Effector CD4-positive, alpha-beta T cell (primary cell): ENCODE data around the gene MRPS25.

Source experiments
- DNase-seq: peaks from one replicate; pipeline ENCODE4 v3.0.0-alpha.2; 2020
- total RNA-seq: gene quantifications from one replicate; lab custom pipeline; 2026; lab: John Stamatoyannopoulos, UW

Gene MRPS25
- total RNA-seq: 48.4 reads per million, percentile 67 among the genes with 10 or more reads in this experiment

GRCh38 chr3:15064835-15065549 is at the start of gene MRPS25:
TSS of gene MRPS25 (minus strand) at chr3:15065315. CDS start at chr3:15065194, 121 bp downstream.
- DNase-seq: peak; percentile 87

GRCh38 chr3:15113884-15114283 is 48.8 kb upstream of the MRPS25 start:
- no peak for DNase-seq

GRCh38 chr3:15113471-15113870 is 48.4 kb upstream of the MRPS25 start:
- DNase-seq: no peak

- DNase-seq: no peak
Observed at GRCh38 chr3:15112011-15112410, 46.9 kb upstream of the MRPS25 start.

- DNase-seq: no peak
Observed at GRCh38 chr3:15110206-15110605, 45.1 kb upstream of the MRPS25 start.

- DNase-seq: no peak
Observed at GRCh38 chr3:15108869-15109268, 43.8 kb upstream of the MRPS25 start.

- DNase-seq: peak; percentile 62
Observed at GRCh38 chr3:15108082-15108545, 43.0 kb upstream of the MRPS25 start.

GRCh38 chr3:15107075-15107947 is 42.2 kb upstream of the MRPS25 start:
- no peak for DNase-seq

- DNase-seq: no peak
Observed at GRCh38 chr3:15102836-15103235, 37.7 kb upstream of the MRPS25 start.

- no peak for DNase-seq
Observed at GRCh38 chr3:15102256-15102655, 37.1 kb upstream of the MRPS25 start.

- peak; percentile 3 for DNase-seq
Observed at GRCh38 chr3:15099364-15100098, 34.4 kb upstream of the MRPS25 start.

- DNase-seq: peak; percentile 93
Observed at GRCh38 chr3:15098503-15099363, 33.6 kb upstream of the MRPS25 start, which contains the start of gene RBSN. TSS of gene RBSN (minus strand) at chr3:15099148. CDS start at chr3:15096120, 3,028 bp downstream.

- DNase-seq: no peak
Observed at GRCh38 chr3:15097891-15098290, 32.8 kb upstream of the MRPS25 start.

GRCh38 chr3:15096046-15096445 is 30.9 kb upstream of the MRPS25 start:
- DNase-seq: no peak

- no peak for DNase-seq
Observed at GRCh38 chr3:15094187-15094875, 29.2 kb upstream of the MRPS25 start.

- DNase-seq: no peak
Observed at GRCh38 chr3:15092686-15093085, 27.6 kb upstream of the MRPS25 start.

GRCh38 chr3:15091575-15091974 is 26.5 kb upstream of the MRPS25 start:
- no peak for DNase-seq

GRCh38 chr3:15089201-15089600 is 24.1 kb upstream of the MRPS25 start:
- DNase-seq: no peak

GRCh38 chr3:15086699-15087098 is 21.6 kb upstream of the MRPS25 start:
- no peak for DNase-seq

GRCh38 chr3:15086263-15086662 is 21.1 kb upstream of the MRPS25 start:
- DNase-seq: no peak

- no peak for DNase-seq
Observed at GRCh38 chr3:15083252-15083651, 18.1 kb upstream of the MRPS25 start.
